Activated CD4-positive, alpha-beta T cell treated with anti-CD3 and anti-CD28 coated beads, Interleukin-2, amount 50 U/mL, for 1 hour (primary cell): Measurements from ENCODE around the gene TLX1.

Experiments
- DNase-seq: peaks from one replicate; pipeline ENCODE4 v3.0.0-alpha.2; 2020

Gene TLX1

DNA sequence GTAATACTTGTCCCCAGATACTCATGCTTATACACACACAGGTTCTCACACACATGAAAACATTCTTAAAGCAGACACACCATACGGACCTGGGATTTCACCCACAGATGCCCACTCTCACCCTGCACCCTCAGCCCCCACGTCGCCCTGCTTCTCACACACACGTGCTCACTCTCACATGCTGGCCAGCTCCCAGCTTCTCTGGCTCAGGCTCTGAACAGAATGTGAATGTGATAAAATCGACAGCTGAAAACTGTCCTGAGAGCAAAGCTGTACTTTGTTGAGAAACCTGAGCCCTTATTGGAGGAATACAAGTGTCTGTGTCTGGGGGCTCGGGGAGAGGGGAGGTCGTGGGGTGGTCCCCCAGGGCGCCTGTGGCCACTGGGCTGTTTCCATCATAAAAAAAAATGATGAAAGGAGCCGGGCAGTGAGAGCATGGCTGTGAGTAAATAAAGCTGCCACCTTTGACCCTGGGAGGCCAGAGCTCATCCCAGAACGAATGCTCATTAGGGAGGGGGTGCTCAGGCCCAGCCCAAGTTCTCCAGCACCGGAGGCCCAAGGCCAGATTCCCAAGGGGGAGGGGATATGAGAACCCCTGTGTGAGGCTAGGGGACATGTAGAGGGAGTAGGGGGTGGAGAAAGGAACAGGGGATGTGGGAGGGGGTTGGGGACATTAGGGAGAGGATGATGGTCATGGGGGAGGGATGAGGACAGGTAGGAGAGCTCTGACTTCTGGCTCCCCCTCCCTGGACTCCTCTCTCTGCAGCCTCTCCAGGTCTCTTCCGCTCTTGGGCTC lies 18.1 kb upstream of the TLX1 start:
- no peak for DNase-seq

DNA sequence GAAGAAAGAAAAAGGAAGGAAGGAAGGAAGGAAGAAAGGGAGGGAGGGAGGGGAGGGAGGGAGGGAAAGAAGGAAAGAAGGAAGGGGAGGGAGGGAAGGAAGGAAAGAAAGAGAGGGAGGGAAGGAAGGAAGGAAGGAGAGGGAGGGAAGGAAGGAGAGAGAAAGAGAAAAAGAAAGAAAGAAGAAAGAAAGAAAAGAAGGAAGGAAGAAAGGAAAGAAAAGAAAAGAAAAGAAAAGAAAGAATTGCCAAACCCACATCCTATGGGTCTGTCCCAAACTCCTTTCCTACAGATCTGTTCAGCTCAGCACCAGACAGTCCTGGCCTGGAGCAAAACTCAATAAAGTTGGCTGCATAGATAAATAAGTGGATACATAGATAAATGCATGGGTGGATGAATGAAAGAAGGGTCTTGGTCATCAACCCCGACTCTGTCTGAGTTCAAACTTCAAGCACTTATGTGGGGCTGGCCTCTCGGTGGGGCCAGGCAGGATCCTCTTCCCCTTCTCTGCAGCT lies 17.2 kb upstream of the TLX1 start:
- no peak for DNase-seq

DNA sequence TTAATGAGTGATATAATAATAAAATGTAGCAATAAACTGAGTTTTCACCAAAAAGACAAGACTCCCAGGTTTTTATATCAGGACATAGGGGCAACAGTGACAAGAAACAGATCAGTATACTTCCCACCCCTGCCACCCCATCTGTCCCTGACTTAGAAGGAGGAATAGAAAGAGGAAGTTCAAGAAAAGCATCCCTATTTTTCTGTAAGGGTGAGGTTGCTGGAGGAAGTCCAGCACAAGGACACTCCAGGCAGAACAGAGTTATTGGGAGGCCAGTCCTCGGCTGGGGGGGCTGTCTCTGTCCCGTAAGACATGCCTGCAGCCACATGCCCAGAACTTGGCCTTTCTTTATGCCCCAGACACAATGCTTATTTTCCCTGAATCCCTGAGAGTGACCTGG lies 16.5 kb upstream of the TLX1 start:
- DNase-seq = no peak

DNA sequence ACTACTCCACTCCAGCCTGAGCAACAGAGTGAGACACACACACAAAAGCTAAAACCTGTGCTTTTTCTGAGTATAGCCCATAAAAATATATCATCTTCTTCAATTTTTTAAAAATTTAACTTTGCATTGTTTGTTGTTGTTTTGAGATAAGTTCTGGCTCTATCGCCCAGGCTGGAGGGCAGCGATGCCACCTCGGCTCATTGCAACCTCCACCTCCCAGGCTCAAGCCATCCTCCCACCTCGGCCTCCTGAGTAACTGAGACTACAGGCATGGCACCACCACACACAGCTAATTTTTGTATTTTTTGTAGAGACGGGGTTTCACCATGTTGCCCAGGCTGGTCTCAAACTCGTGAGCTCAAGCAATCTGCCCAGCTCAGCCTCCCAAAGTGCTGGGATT lies 14.3 kb upstream of the TLX1 start:
- no peak for DNase-seq

DNA sequence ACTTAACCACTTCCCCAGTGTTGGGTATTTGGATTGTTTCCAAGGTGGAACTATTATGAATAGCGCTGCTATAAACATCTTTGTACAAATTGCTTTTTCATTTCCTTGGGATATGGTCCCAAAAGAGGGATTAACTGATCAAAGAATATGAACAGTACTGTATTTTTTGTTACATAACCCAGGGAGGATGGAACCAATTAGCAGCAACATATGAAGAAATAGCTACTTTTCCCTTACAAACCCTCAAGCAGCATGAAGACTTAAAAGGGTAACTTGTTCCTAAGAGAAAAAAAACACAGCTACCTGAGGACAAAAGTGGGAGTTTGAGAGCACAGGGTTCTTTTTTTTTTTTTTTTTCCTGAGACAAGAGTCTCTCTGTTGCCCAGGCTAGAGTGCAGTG lies 13.1 kb upstream of the TLX1 start:
- no peak for DNase-seq

DNA sequence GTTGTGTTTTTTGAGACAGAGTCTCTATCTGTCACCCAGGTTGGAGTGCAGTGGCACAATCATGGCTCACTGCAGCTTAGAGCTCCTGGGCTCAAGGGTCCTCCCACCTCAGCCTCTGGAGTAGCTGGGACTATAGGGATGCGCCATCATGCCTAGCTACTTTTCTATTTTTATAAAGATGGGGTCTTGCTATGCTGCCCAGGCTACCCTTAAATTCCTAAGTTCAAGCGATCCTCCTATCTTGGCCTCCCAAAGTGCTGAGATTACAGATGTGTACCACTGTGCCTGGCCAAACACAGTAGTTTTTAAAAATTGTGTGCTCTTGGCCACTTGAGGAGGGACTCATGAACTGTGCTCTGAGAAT lies 10.6 kb upstream of the TLX1 start:
- DNase-seq = no peak

DNA sequence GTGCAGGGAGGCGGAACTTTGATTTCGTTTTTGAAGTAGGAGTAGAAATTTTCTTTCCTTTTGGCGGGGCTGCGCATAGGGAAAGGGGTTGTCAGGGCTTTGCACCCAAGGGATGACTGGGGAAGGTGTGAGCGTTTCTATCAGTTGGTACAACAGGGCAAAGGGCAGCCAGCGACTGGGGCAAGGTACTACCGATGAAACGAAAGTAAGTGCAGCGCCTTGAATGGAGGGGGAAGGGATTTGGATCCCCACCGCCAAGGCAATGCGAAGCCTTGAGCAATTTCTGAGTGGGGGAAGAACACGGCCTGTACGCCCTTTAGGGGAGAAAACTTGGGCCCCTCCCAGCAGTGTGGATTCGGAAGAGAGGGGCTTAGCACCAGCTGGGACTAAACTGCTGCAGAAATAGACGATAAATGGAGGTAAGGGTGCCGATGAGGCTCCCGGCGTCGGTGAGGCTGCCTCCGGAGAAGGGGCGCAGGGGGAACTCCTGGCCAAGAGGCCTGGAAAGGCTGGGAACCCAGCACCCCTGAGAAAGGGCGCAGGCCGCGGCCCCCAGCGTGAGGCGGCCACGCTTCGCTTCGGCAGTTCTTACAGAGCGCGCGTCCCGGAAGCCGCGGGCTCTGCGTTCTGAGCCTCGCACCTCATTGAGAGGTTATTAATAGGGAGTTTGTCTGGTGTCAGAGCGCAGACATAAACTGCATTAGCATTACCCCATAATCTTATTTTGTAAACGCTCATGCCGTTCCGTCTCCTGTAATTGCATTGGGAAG lies 10.0 kb upstream of the TLX1 start:
- peak; percentile 41 for DNase-seq

DNA sequence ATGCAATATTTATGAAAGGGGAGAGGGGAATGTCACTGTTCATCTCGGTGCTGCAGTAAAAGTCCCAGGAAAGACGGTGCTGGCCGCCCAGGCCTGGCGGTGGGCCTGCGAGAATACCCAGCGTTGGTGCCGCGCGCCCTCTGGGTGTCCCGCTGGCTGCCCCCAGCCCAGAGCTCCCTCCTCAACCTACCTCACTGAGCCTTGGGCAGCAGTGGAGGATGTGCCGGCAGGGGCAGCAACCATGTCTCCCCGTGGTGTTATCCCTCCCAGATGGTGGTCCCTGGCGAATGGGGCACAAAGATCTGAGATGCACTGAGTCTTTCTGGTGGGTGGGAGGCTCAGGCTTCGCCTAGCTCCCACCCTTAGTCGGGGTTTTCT lies 9.5 kb upstream of the TLX1 start:
- DNase-seq = no peak

DNA sequence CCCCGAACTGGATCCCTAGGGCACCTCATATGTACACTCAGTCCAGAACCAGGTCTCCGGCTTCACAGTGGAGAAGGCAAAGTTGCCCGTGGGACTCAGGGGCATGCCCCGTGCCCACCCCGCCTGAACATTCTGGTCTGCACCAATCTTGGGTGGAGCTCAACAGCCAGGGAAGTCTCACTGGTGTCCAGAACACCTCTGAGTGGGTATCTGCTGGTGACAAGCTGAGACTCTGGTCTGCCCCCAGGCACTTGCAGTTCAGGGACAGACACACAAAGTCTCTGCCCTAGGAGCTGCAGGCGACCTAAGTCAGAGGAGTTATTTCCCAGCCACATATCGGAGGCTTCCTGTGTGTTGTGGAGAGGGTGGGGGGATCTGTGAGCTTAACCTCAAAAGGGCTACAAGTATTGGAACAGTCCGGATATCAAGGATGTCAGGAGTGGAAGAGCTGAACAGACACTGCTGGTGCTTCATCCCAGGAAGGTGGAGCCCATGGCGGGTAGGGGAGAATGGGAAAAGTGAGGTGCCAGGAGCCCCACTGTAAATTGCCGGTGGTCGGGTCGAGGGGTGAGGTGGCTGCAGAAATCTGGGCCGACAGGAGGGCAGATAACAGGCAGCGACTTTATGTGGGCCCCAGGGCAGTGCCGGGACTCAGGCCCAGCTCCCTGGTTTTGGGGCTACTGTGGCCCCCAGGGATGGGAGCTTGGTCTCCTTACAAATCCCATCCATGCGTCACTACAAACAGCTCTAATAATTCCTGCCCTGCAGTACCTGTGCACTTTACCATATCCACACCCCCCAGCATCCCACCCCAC lies 8.6 kb upstream of the TLX1 start:
- DNase-seq = no peak

DNA sequence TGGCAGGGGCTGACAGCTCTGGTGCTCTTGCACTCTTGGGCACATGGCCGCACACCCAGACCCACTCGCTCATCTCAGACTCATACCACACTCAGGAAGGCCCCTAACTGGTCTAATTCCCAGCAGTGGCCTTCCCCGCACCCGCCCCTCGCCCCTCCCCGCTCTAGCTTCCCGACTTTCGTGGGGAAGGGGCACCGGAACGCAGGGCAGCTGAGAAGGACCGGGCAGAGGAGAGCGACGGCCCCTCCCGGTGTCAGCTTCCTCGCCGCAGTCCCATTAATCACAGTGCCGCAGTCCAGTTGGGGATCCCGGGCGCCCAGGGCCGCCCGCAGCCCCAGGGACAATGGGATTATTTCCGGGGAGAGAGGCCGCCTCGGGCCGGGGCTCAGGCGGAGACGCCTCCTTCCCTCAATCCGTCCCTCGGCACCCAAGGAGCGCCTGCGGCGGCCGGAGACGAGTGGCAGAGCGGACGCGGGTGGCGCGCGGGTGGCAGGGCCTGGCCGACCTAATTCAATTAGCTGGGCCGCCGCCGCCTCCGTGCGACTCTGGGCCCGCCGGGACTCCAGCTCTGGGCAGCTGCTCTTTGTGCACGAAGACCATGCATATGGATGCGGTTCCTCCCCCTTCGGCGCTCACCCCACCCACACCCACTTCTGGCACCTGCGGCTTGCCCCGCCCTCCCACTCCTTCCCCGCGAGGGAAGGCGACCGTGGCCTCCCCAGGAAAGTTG lies 7.8 kb upstream of the TLX1 start:
- DNase-seq = no peak

DNA sequence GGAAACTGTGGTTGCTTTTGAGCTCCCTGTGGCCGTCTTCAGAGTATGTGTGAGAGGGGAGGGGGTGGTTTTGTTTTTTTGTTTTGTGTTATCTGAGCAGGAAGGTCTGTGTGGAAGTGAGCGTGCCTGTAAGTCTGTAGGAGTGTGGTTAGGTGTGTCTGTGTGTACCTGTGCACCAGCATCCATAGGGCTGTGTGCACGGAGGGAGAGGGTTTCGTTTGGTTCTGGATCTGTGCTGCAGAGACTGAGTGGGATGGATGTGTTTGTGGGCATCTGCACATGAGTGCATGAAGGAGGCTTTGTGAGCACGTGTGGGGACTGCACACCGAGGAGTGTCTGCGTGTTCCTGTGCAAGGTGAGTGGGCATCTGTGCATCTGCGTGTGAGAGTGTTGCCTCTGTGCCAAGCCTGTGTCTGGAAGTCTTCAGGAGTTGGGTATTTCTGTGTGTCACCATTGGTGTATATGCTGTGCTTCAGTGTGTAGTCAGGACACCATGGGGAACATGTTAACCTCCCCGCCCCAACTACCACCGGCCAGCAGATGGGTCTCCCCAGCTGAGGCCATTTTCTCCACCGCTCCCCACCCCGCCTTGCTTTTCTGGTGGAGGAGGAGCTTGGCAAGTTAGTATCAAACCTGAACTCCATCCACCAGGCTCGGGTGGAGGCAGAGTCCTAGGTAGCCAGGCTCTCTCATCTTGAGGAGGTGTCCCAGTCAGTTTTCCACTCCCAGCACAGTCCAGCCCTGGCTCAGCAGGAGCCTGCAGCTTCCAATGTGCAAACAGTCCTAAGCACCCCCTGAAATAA lies 7.1 kb upstream of the TLX1 start:
- DNase-seq = no peak

DNA sequence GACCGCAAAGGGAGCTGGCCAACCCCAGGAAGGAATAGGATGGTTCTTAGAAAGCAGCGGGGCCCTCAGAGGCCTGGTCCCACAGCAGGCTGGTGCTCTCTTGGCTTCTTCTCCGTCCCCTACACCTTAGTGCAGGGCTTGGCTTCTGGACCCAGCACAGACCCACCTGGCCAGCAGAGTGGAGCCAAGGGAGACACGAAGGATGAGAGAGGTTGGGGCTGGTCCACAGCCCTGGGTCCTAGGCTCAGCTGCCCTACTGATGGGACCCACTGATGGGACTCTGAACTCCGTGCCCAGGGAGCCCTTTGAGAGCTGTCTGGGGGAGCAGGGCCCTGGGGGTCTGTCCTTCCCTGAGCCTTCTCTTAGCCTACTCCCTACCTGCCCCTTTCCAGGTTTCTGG lies 6.2 kb upstream of the TLX1 start:
- no peak for DNase-seq

DNA sequence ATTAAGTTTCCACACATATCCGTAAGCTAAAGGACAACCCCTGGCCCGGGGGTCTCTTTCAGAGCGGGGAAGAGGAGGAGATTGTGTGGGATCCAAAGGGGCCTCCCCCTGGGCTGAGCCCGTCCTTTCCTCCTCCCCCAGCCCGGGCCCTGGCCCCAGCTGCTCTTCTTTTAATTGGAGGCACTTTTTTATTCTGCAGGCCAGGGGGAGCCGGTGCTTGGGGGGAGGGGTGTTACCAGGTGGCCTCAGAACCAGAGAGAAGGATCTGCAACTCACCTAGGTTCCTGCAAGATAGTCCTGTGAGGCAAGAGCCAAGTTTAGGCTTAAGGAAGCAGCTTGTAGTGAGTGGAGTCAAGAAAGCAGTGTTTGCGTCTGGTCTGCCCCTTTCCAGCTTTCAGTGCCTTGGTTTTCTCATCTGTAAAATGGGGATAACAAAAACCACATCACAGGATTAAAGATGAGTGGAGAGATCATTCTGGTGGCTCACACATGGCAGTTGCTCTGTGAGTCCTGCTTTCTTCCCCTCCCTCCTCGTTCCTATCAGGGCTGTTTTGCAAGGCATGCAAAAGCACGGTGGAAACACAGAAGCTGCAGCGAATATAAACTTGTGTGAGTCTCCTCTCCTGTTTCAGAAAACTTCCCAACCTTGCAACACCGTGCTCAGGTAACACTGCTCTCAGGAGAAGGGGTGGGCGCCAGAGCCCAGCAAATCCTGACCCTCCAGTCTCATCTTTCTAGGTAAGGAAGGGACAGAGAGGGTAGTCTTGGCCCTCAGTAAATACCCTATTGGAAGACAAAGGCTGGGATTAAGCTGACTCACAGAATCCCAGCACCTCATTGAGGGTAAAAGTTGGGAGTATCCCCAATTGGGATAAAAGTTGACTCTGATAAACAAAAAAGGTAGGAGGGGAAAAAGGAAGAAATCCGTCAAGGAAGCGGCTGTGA lies 4.1 kb upstream of the TLX1 start:
- DNase-seq = no peak

DNA sequence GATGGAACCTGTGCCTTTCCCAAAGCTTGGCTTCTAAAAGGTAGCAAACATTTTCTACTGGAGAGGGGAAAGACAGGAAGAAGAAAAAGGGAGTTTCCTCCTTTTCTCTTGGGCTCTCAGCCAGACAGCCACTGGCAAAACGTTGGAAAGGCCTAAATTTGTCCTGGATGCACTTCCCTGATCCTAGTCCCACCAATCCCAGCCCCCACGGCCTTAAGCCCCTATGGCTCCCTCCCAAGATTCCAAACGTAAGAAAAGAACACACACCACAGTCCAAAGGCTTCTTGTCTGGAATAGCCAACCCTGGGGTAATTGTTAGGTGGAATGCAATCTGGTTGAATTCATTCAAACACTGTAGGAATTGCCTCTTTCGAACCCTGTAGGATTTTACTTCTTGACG lies 959 bp upstream of the TLX1 start:
- DNase-seq = no peak

DNA sequence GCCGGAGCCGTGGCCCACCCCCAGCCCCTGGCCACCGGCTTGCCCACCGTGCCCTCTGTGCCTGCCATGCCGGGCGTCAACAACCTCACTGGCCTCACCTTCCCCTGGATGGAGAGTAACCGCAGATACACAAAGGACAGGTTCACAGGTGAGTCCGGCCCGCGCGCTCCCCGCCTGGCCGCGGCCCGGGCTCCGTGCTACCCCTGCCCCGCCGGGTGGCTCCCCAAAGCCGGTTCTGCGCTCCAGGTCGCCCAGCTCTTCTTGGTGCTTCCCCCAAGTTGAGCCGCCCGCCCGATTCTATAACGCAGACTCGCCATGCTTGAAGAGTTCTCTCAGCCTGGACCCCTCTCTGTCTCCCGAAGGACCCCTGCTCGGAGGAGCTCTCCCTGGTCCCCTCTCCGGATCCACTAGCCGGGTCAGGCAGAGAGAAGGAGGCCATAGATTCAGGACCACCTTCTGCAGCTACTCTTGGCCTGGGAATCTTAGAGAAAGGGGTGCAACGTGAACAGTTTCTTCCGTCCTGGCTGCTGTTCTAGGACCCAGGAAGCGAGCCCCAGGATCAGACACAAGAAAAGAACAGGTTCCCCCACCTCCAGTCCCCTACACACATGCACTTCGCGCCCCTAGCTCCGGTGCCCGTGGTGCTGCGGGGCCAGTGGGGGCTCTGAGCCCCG lies 999 bp downstream of the TLX1 start:
- no peak for DNase-seq

DNA sequence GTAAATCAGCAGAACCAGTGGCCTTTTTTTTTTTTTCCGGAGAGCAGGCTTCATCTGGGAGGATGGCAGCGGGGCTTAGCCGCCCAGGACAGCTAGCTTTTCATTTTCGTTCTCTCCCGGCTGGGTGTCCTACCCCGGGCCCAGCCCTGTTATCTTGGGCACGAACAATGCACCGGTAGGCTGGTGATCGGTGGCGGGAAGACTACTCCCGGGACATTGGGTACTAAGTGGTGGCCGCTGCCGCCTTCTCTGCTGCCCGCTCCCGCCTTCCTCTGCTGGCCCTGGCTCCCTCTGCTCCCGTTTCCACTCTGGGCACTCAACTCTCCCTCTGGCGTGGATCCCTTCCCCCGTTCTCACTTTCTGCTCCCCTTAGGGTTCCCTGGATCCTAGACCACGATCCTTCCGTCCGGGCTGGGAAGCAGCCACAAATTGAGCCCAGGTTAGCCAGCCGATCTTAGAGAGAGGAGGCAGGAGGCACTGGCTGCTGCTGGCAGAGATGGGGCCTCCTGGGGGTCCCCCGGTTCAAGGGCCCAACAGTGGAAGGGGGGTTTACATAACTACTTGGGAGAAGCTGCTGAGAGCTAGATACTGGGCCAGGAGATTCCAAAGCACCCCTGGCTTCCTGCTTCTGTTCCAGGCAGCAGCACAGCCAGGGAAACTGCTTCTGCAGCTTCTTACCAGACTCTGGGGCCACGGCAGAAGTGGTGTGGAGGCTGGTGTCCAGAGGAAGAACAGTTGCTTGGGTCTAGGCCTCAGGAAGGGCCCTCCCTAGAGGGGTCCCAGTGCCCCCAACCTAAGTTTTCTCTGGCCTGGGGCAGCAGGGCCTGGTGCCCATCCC lies 1.8 kb downstream of the TLX1 start:
- DNase-seq = no peak

DNA sequence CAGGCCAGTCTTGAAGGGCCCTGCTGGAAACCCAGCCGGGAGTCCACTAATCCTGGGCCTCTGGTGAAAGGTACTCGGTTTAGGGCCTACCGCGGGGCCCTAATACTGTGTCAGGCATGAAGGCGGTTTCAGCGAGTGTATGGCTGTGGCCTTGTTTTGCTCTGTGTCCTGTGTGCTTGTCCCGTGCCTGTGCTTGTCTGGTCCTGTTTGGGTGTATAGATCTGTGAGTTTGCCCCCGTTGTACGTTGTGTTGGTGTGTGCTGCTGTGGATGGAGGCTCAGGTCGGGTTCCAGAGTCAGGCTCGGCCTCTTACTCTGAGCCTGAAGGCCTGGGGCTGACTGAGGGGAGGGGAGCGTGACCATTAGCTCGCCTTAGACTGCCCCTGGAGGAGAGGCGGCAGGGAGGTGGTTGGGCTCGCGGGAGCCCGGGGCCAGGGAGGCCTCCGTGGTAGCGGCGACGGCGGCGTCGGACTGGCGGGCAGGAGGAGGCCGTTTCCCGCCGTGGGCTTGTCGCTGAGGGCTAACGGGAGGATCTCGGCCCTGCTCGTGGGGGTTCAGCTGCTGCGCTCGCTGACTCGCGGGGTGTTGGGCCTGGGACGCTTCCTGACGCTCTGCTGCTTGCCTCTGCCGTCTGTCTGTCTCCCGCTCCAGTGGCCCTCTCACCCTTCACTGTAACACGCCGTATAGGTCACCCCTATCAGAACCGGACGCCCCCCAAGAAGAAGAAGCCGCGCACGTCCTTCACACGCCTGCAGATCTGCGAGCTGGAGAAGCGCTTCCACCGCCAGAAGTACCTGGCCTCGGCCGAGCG lies 2.6 kb downstream of the TLX1 start:
- DNase-seq = no peak
